Amniotic stem cell (primary cell): ENCODE data around the gene SAV1.
"Not testable (repeated sequence)": the region's sequence is repeated elsewhere in the genome, so short reads cannot be mapped to it uniquely, and the experiment has no call there.

Experiments
- DNase-seq: peaks from one replicate; lab custom pipeline; 2025; lab: John Stamatoyannopoulos, UW

The SAV1 gene

GRCh38 chr14:50667996-50668825 lies at the start of gene SAV1:
TSS of gene SAV1 (minus strand) at chr14:50668306. CDS start at chr14:50667967, 339 bp downstream.
- peak; percentile 42 for DNase-seq

GRCh38 chr14:50717811-50718210 lies 49.7 kb upstream of the SAV1 start:
- DNase-seq: no peak

- no peak for DNase-seq
These were observed 46.5 kb upstream of the SAV1 start for GRCh38 chr14:50714450-50715073.

GRCh38 chr14:50711043-50711442 lies 42.9 kb upstream of the SAV1 start:
- no peak for DNase-seq

- DNase-seq: no peak
These were observed 37.0 kb upstream of the SAV1 start for GRCh38 chr14:50705026-50705593.

GRCh38 chr14:50704454-50705010 lies 36.4 kb upstream of the SAV1 start:
- no peak for DNase-seq

GRCh38 chr14:50697659-50698290 lies 29.7 kb upstream of the SAV1 start:
- DNase-seq: no peak

- not testable (repeated sequence) for DNase-seq
These were observed 26.2 kb upstream of the SAV1 start for GRCh38 chr14:50694260-50694659.

- no peak for DNase-seq
These were observed 20.8 kb upstream of the SAV1 start for GRCh38 chr14:50688875-50689274.

GRCh38 chr14:50679674-50680073 lies 11.6 kb upstream of the SAV1 start:
- no peak for DNase-seq

- DNase-seq: no peak
These were observed 10.1 kb upstream of the SAV1 start for GRCh38 chr14:50678163-50678562.

- DNase-seq: no peak
These were observed 9.5 kb upstream of the SAV1 start for GRCh38 chr14:50677527-50678063.

GRCh38 chr14:50676814-50677516 lies 8.9 kb upstream of the SAV1 start:
- no peak for DNase-seq

GRCh38 chr14:50675597-50675996 lies 7.5 kb upstream of the SAV1 start:
- DNase-seq: no peak

GRCh38 chr14:50670866-50671256 lies 2.8 kb upstream of the SAV1 start:
- DNase-seq: no peak

- DNase-seq: no peak
These were observed 2.2 kb upstream of the SAV1 start for GRCh38 chr14:50670196-50670865.

GRCh38 chr14:50669441-50669986 lies 1.4 kb upstream of the SAV1 start:
- DNase-seq: no peak

GRCh38 chr14:50668826-50669143 lies 679 bp upstream of the SAV1 start:
- DNase-seq: no peak

GRCh38 chr14:50667684-50667995 lies 466 bp downstream of the SAV1 start:
- DNase-seq: no peak

GRCh38 chr14:50666772-50667683 lies 1.1 kb downstream of the SAV1 start:
- peak; percentile 18 for DNase-seq
